OCI-LY1 (cell line): ENCODE measurements around the gene ACOT11.

Experiments
- H2AFZ ChIP-seq: fragments of 200-600 bp; sonication (generic), shearing (Covaris generic); 2 replicates; pipeline ENCODE4 v1.6.0; 2014; ENCODE audit warnings: antibody characterized with exemption, mild to moderate bottlenecking, low read length
- H3F3A ChIP-seq: fragments of 200-600 bp; sonication (generic), shearing (Covaris generic); 2 replicates; pipeline ENCODE4 v1.6.0; 2014; ENCODE audit warnings: mild to moderate bottlenecking, antibody characterized with exemption, low read length, moderate library complexity; ENCODE audit not compliant: insufficient read depth
- H3K27ac ChIP-seq: fragments of 200-600 bp; sonication (generic); 2 replicates; pipeline ENCODE4 v1.5.1; 2014; ENCODE audit warnings: low read length, mixed run types, mild to moderate bottlenecking, low read depth; ENCODE audit not compliant: poor library complexity, severe bottlenecking
- H3K27me3 ChIP-seq: fragments of 200-600 bp; sonication (generic); 2 replicates; pipeline ENCODE4 v1.6.0; 2014; ENCODE audit warnings: antibody characterized with exemption, mild to moderate bottlenecking, low read length, moderate library complexity; ENCODE audit not compliant: insufficient read depth
- H3K36me3 ChIP-seq: fragments of 200-600 bp; sonication (generic); 2 replicates; pipeline ENCODE4 v1.6.1; 2014; ENCODE audit warnings: mild to moderate bottlenecking, antibody characterized with exemption, low read length, moderate library complexity, mixed read lengths; ENCODE audit not compliant: insufficient read depth
- H3K4me1 ChIP-seq: fragments of 200-600 bp; sonication (generic); 2 replicates; pipeline ENCODE4 v1.5.1; 2014; ENCODE audit warnings: mild to moderate bottlenecking, low read length, moderate library complexity; ENCODE audit not compliant: insufficient read depth, severe bottlenecking
- H3K4me2 ChIP-seq: fragments of 200-600 bp; sonication (generic), shearing (Covaris generic); 2 replicates; pipeline ENCODE4 v1.6.1; 2014; ENCODE audit warnings: low read length
- H3K4me3 ChIP-seq: fragments of 200-600 bp; sonication (generic); 2 replicates; pipeline ENCODE4 v1.5.1; 2014; ENCODE audit warnings: low read length, low read depth, mild to moderate bottlenecking, mixed read lengths; ENCODE audit not compliant: poor library complexity, severe bottlenecking
- H3K79me2 ChIP-seq: fragments of 200-600 bp; shearing (Covaris generic); 2 replicates; pipeline ENCODE4 v1.6.1; 2016; ENCODE audit warnings: mixed run types, low read length, mixed read lengths; ENCODE audit not compliant: insufficient read depth
- H3K9ac ChIP-seq: fragments of 200-600 bp; sonication (generic), shearing (Covaris generic); 2 replicates; pipeline ENCODE4 v1.6.1; 2014; ENCODE audit warnings: mild to moderate bottlenecking, low read length, mixed read lengths
- H3K9me2 ChIP-seq: fragments of 200-600 bp; sonication (generic), shearing (Covaris generic); 2 replicates; pipeline ENCODE4 v1.6.1; 2014; ENCODE audit warnings: low read depth, mild to moderate bottlenecking, low read length, mixed read lengths
- H3K9me3 ChIP-seq: fragments of 200-600 bp; shearing (Covaris generic); 2 replicates; pipeline ENCODE4 v1.6.1; 2014; ENCODE audit warnings: low read length, mixed read lengths
- H4K20me1 ChIP-seq: fragments of 200-600 bp; sonication (generic), shearing (Covaris generic); 2 replicates; pipeline ENCODE4 v1.6.0; 2016; ENCODE audit warnings: mild to moderate bottlenecking, low read length; ENCODE audit not compliant: insufficient read depth
- EZH2 ChIP-seq: fragments of 200-600 bp; sonication (generic), shearing (Covaris generic); IDR thresholded peaks from 2 replicates; pipeline ENCODE4 v1.8.0; 2017; ENCODE audit warnings: borderline replicate concordance, mixed run types, mild to moderate bottlenecking, antibody characterized with exemption, low read length, moderate library complexity, mixed read lengths
- TF ChIP-seq, protein P1 (sequence below): fragments of 200-600 bp; sonication (generic), shearing (Covaris generic); IDR thresholded peaks from 2 replicates; pipeline ENCODE4 v1.5.1; 2017; ENCODE audit warnings: mild to moderate bottlenecking, antibody characterized with exemption, low read length, moderate library complexity, mixed read lengths

Gene ACOT11

DNA sequence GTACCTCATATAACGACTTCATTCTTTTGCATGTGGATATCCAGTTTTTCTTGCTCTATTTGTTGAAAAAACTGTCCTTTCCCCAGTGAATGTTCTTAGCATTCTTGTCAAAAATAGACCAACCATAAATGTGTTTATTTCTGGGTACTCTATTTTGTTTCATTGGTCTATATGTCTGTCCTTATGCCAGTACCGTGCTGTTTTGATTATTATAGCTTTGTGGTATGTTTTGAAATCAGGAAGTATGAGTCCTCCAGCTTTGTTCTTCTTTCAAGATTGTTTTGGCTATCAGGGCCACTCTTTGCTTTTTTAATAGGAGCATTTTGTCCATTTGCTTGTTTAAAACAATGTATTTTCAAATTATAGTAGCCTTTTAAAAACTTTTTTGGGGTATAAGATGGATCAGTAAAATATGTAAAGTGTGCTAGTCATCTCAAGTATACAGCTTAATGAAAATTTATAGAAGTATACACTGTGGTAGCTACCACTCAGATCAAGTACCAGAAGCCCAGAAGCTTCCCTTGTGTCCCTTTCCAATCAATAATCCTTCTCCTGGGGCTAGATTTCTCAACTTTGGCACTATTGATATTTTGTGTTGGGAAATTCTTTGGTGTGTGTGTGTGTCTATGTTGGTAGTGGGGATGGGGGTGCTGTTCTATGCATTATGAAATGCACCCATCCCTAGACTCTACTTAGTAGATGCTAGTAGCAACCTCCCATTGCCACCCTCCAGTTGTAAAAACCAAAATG lies 110.3 kb downstream of the ACOT11 start:
- no peaks in the 10 kb centered on the region for H3F3A ChIP-seq
- no peaks in the 10 kb centered on the region for H3K79me2 ChIP-seq
- H3K4me1 ChIP-seq = no peaks in the 10 kb centered on the region
- no peaks in the 10 kb centered on the region for H4K20me1 ChIP-seq
- no peak overlapping the region for H3K4me2 ChIP-seq
- H3K9me3 ChIP-seq = 0 out of 2 replicates have a peak, but pooled peaks cover 6% of the 10 kb centered on the region
- H3K9me2 ChIP-seq = no peaks in the 10 kb centered on the region
- no peak overlapping the region for H2AFZ ChIP-seq
- H3K4me3 ChIP-seq = no peak overlapping the region
- H3K27ac ChIP-seq = no peak overlapping the region
- no peaks in the 10 kb centered on the region for H3K27me3 ChIP-seq
- no peak overlapping the region for H3K9ac ChIP-seq
- H3K36me3 ChIP-seq = no peaks in the 10 kb centered on the region
- TF ChIP-seq, protein P1, sequence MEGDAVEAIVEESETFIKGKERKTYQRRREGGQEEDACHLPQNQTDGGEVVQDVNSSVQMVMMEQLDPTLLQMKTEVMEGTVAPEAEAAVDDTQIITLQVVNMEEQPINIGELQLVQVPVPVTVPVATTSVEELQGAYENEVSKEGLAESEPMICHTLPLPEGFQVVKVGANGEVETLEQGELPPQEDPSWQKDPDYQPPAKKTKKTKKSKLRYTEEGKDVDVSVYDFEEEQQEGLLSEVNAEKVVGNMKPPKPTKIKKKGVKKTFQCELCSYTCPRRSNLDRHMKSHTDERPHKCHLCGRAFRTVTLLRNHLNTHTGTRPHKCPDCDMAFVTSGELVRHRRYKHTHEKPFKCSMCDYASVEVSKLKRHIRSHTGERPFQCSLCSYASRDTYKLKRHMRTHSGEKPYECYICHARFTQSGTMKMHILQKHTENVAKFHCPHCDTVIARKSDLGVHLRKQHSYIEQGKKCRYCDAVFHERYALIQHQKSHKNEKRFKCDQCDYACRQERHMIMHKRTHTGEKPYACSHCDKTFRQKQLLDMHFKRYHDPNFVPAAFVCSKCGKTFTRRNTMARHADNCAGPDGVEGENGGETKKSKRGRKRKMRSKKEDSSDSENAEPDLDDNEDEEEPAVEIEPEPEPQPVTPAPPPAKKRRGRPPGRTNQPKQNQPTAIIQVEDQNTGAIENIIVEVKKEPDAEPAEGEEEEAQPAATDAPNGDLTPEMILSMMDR = no peak
- TF ChIP-seq EZH2 = no peak
